GM11168 (cell line): ENCODE measurements around the gene TRPM5.

Source experiments
- in situ Hi-C: fragments of 300-500 bp; cut with MboI; formaldehyde crosslinking; loops from one replicate; pipeline ENCODE4 v1.12.0; 2022; ENCODE audit warnings: low sequenced_read_pairs; ENCODE audit not compliant: unreplicated experiment

Gene TRPM5

GRCh38 chr11:2470495-2470894 is 26.2 kb upstream of the TRPM5 start:
- in situ Hi-C loops = no loop called here

GRCh38 chr11:2468363-2469235 is 24.3 kb upstream of the TRPM5 start:
- in situ Hi-C loops = no loop called here

GRCh38 chr11:2467695-2468055 is 23.4 kb upstream of the TRPM5 start:
- in situ Hi-C loops = no loop called here

GRCh38 chr11:2466869-2467694 is 22.8 kb upstream of the TRPM5 start:
- in situ Hi-C loops = no loop called here

GRCh38 chr11:2466069-2466801 is 21.9 kb upstream of the TRPM5 start:
- in situ Hi-C loops = no loop called here

GRCh38 chr11:2465202-2466068 is 21.1 kb upstream of the TRPM5 start:
- in situ Hi-C loops = no loop called here

GRCh38 chr11:2464451-2465165 is 20.3 kb upstream of the TRPM5 start:
- in situ Hi-C loops = no loop called here

GRCh38 chr11:2463766-2464277 is 19.5 kb upstream of the TRPM5 start:
- in situ Hi-C loops = no loop called here

- in situ Hi-C loops = no loop called here
Observed at GRCh38 chr11:2462986-2463765, 18.9 kb upstream of the TRPM5 start.

- in situ Hi-C loops = no loop called here
Observed at GRCh38 chr11:2462543-2462985, 18.2 kb upstream of the TRPM5 start.

GRCh38 chr11:2461956-2462542 is 17.7 kb upstream of the TRPM5 start:
- in situ Hi-C loops = no loop called here

- in situ Hi-C loops = no loop called here
Observed at GRCh38 chr11:2461253-2461955, 17.1 kb upstream of the TRPM5 start.

- in situ Hi-C loops = no loop called here
Observed at GRCh38 chr11:2460540-2461252, 16.4 kb upstream of the TRPM5 start.

GRCh38 chr11:2459796-2460531 is 15.7 kb upstream of the TRPM5 start:
- in situ Hi-C loops = no loop called here

GRCh38 chr11:2459016-2459725 is 14.9 kb upstream of the TRPM5 start:
- in situ Hi-C loops = no loop called here
